ENCODE measurements around the gene RAP1GAP.

The RAP1GAP gene

GRCh38 chr1:21624571-21625389, 44.4 kb downstream of the RAP1GAP start:
- no peak for DNase-seq

- DNase-seq: no peak
Measured at GRCh38 chr1:21623410-21623961, 45.7 kb downstream of the RAP1GAP start.

- peak; percentile 40 for DNase-seq
Measured at GRCh38 chr1:21622466-21623315, 46.5 kb downstream of the RAP1GAP start.

- no peak for DNase-seq
Measured at GRCh38 chr1:21621761-21622436, 47.3 kb downstream of the RAP1GAP start.

- DNase-seq: no peak
Measured at GRCh38 chr1:21621051-21621450, 48.1 kb downstream of the RAP1GAP start.

- DNase-seq: no peak
Measured at GRCh38 chr1:21620496-21620895, 48.7 kb downstream of the RAP1GAP start.

GRCh38 chr1:21620011-21620410, 49.1 kb downstream of the RAP1GAP start:
- DNase-seq: no peak

- DNase-seq: no peak
Measured at GRCh38 chr1:21619375-21619947, 49.7 kb downstream of the RAP1GAP start.

GRCh38 chr1:21618561-21619374, 50.4 kb downstream of the RAP1GAP start:
- no peak for DNase-seq

GRCh38 chr1:21618059-21618458, 51.1 kb downstream of the RAP1GAP start:
- no peak for DNase-seq

- DNase-seq: no peak
Measured at GRCh38 chr1:21617126-21617738, 51.9 kb downstream of the RAP1GAP start.

- DNase-seq: no peak
Measured at GRCh38 chr1:21616372-21616771, 52.8 kb downstream of the RAP1GAP start.

- no peak for DNase-seq
Measured at GRCh38 chr1:21614419-21615115, 54.6 kb downstream of the RAP1GAP start.

- DNase-seq: no peak
Measured at GRCh38 chr1:21613072-21613867, 55.9 kb downstream of the RAP1GAP start.

- DNase-seq: no peak
Measured at GRCh38 chr1:21612057-21612456, 57.1 kb downstream of the RAP1GAP start.

GRCh38 chr1:21610989-21611785, 58.0 kb downstream of the RAP1GAP start:
- no peak for DNase-seq

GRCh38 chr1:21610027-21610426, 59.1 kb downstream of the RAP1GAP start:
- no peak for DNase-seq

GRCh38 chr1:21608798-21609197, 60.4 kb downstream of the RAP1GAP start:
- DNase-seq: no peak

Data from CD4-positive, alpha-beta T cell treated with Interleukin-21 for 1 hour (primary cell).